HL-60 (cell line): Measurements from ENCODE around the gene MYO1A.
A peak's percentile ranks its signal among the peaks of the same experiment; 100 is the strongest.

Experiments used
- DNase-seq, 2 experiments: peaks; one replicate each; pipeline ENCODE4 v3.0.0-alpha.2; 2010 to 2020; ENCODE audit warnings: low read depth in 1 of 2, low spot score in 1 of 2
- H3K27ac ChIP-seq: fragments of 250-450 bp; sonication (Bioruptor Pico); replicated peaks from 2 replicates; pipeline ENCODE4 v1.5.1; 2020; ENCODE audit warnings: mild to moderate bottlenecking, moderate library complexity
- H3K27me3 ChIP-seq: fragments of 250-450 bp; sonication (Bioruptor Pico); 2 replicates; pipeline ENCODE4 v1.5.1; 2021; ENCODE audit warnings: mild to moderate bottlenecking, moderate library complexity; ENCODE audit not compliant: insufficient read depth, poor library complexity, severe bottlenecking
- H3K4me3 ChIP-seq: replicated peaks from 2 replicates; pipeline ENCODE4 v1.5.1; 2011; ENCODE audit warnings: mild to moderate bottlenecking, control low read depth, low read length; ENCODE audit not compliant: insufficient read depth
- CTCF ChIP-seq: IDR thresholded peaks from one replicate; pipeline ENCODE4 v1.5.1; 2011; ENCODE audit warnings: low read length, control low read depth, inconsistent platforms; ENCODE audit not compliant: insufficient read depth
- GABPA ChIP-seq: IDR thresholded peaks from 2 replicates; pipeline ENCODE4 v1.6.1; 2012; ENCODE audit warnings: low read depth
- POLR2AphosphoS5 ChIP-seq: IDR thresholded peaks from 2 replicates; pipeline ENCODE4 v1.6.1; 2012; ENCODE audit warnings: low read depth
- REST ChIP-seq: IDR thresholded peaks from 2 replicates; pipeline ENCODE4 v1.6.1; 2012; ENCODE audit warnings: low read depth; ENCODE audit not compliant: insufficient replicate concordance
- SPI1 ChIP-seq: IDR thresholded peaks from 2 replicates; pipeline ENCODE4 v1.6.1; 2012; ENCODE audit warnings: low read depth, mild to moderate bottlenecking, borderline replicate concordance

MYO1A gene

GRCh38 chr12:57001448-57001906 lies 48.5 kb downstream of the MYO1A start:
- TF ChIP-seq CTCF, result peak; percentile 84
- TF ChIP-seq SPI1, result no peak
- DNase-seq, result peak; percentile 58 to 72
- H3K4me3 ChIP-seq, result no peak overlapping the region
- H3K27me3 ChIP-seq, result no peaks in the 10 kb centered on the region
- no peak overlapping the region for H3K27ac ChIP-seq

- TF ChIP-seq REST (no peak), CTCF (no peak), GABPA (no peak), POLR2AphosphoS5 (no peak), SPI1 (no peak)
- no peak for DNase-seq
- H3K27me3 ChIP-seq, result no peaks in the 10 kb centered on the region
Measured at GRCh38 chr12:57000393-57000792, 49.5 kb downstream of the MYO1A start.

GRCh38 chr12:56999456-56999855 lies 50.5 kb downstream of the MYO1A start:
- Histone ChIP-seq H3K27me3 (no peaks in the 10 kb centered on the region), H3K27ac (no peak overlapping the region), H3K4me3 (no peak overlapping the region)
- no peak for TF ChIP-seq POLR2AphosphoS5
- TF ChIP-seq CTCF, result no peak
- TF ChIP-seq REST, result no peak
- DNase-seq, result no peak

More at GRCh38 chr12:57000393-57000792, 49.5 kb downstream of the MYO1A start:
- no peak overlapping the region for H3K27ac ChIP-seq
- H3K4me3 ChIP-seq, result no peak overlapping the region

- no peak for DNase-seq
- Histone ChIP-seq H3K4me3 (no peak overlapping the region), H3K27me3 (no peaks in the 10 kb centered on the region), H3K27ac (no peak overlapping the region)
- no peak for TF ChIP-seq SPI1
- TF ChIP-seq POLR2AphosphoS5, result no peak
- TF ChIP-seq REST, result no peak
- no peak for TF ChIP-seq CTCF
- no peak for TF ChIP-seq GABPA
Measured at GRCh38 chr12:56998981-56999380, 50.9 kb downstream of the MYO1A start.
